ENCODE data around the gene WWOX. TPM values are rescaled to one million over a fixed set of nuclear protein-coding genes. Genes with fewer than 3 reads are reported as not detected.
A peak's percentile ranks its signal among the peaks of the same experiment; 100 is the strongest.

The WWOX gene
- total RNA-seq, 1 experiment from 2014 or later, result 28.3 TPM

DNA sequence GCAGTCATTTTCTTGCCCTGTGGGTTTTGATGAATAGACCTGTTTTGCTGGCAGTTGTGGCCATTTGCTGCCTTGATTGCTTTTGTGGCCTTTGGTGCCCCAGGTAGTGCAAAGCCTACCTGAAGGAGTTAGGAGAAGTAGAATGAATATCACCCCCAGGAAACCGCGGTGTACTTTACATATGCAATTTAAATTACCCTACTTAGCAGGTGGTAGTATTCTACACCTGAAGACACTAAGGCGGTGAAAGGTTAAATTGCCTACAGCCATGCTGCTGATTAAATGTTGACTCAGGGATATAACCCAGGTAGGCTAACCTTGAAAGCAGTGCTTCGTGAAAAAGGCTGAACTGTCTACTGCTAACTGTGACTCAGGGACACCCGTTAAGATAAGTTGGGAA, 27.2 kb upstream of the WWOX start:
- no peak for TF ChIP-seq EZH2phosphoT487 (IDR thresholded peaks at IDR 0.05; ENCODE audit: borderline replicate concordance, low read length)
- no peak for TF ChIP-seq EZH2 (IDR thresholded peaks at IDR 0.05; ENCODE audit: low read length, unreplicated experiment)
- TF ChIP-seq, protein P1, sequence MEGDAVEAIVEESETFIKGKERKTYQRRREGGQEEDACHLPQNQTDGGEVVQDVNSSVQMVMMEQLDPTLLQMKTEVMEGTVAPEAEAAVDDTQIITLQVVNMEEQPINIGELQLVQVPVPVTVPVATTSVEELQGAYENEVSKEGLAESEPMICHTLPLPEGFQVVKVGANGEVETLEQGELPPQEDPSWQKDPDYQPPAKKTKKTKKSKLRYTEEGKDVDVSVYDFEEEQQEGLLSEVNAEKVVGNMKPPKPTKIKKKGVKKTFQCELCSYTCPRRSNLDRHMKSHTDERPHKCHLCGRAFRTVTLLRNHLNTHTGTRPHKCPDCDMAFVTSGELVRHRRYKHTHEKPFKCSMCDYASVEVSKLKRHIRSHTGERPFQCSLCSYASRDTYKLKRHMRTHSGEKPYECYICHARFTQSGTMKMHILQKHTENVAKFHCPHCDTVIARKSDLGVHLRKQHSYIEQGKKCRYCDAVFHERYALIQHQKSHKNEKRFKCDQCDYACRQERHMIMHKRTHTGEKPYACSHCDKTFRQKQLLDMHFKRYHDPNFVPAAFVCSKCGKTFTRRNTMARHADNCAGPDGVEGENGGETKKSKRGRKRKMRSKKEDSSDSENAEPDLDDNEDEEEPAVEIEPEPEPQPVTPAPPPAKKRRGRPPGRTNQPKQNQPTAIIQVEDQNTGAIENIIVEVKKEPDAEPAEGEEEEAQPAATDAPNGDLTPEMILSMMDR (conservative IDR thresholded peaks at IDR 0.05; ENCODE audit: low read depth, low read length), result no peak
- BruUV-seq (replicated peaks), result no TSS peak
- Histone ChIP-seq H3F3A (ENCODE audit: low read length, unreplicated experiment) (no peaks in the 10 kb centered on the region), H3K27ac (ENCODE audit: low read length) (no peak overlapping the region), H3K36me3 (ENCODE audit: low read depth, low read length) (no peaks in the 10 kb centered on the region), H4K20me1 (ENCODE audit: low read length) (no peaks in the 10 kb centered on the region), H2AFZ (ENCODE audit: low read length) (no peak overlapping the region), H3K79me2 (ENCODE audit: low read length) (no peaks in the 10 kb centered on the region), H3K4me1 (ENCODE audit: insufficient read depth, low read length) (no peaks in the 10 kb centered on the region), H3K9ac (ENCODE audit: low read length) (no peak overlapping the region), H3K9me2 (replicated peaks; ENCODE audit: low read length) (no peaks in the 10 kb centered on the region), H3K9me3 (ENCODE audit: low read length) (no peaks in the 10 kb centered on the region), H3K4me3 (ENCODE audit: low read length) (no peak overlapping the region), H3K4me2 (ENCODE audit: low read length) (no peak overlapping the region), H3K27me3 (ENCODE audit: low read length) (peaks cover 6% of the 10 kb centered on the region; the same call in 1 of the 2 replicates)
- ChIA-PET CTCF (no interaction called here), POLR2A (ENCODE audit: unreplicated experiment) (no interaction called here)
- intact Hi-C loops (cut with micrococcal nuclease), result no loop called here
- ATAC-seq (no peak), DNase-seq (peak; percentile 6)

DNA sequence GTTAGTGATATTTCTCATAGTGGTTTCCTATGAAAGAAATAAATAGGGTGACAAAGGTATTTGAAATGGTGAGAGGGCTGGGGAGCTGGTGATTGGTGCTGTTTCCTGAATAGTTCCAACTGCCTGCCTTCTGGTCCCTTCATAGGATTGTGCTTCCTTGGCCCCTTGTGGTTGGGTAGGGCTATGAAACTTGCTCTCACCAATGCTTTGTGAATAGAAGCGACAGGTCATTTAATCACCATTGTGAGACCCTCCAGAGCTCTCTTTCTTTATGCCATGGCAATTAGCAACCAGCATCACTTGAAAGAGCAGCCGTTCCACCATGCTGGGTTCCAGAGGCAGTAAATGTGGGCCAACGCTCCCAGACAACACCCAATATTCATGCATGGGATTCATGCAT, 23.7 kb upstream of the WWOX start:
- Histone ChIP-seq H3K4me2 (ENCODE audit: low read length) (no peak overlapping the region), H3K9ac (ENCODE audit: low read length) (no peak overlapping the region), H4K20me1 (ENCODE audit: low read length) (no peaks in the 10 kb centered on the region), H3K36me3 (ENCODE audit: low read depth, low read length) (no peaks in the 10 kb centered on the region), H2AFZ (ENCODE audit: low read length) (no peak overlapping the region), H3K27ac (ENCODE audit: low read length) (no peak overlapping the region), H3K9me2 (replicated peaks; ENCODE audit: low read length) (no peaks in the 10 kb centered on the region), H3F3A (ENCODE audit: low read length, unreplicated experiment) (no peaks in the 10 kb centered on the region), H3K4me3 (ENCODE audit: low read length) (no peak overlapping the region), H3K79me2 (ENCODE audit: low read length) (no peaks in the 10 kb centered on the region), H3K27me3 (ENCODE audit: low read length) (peaks cover 19% of the 10 kb centered on the region), H3K9me3 (ENCODE audit: low read length) (no peaks in the 10 kb centered on the region), H3K4me1 (ENCODE audit: insufficient read depth, low read length) (no peaks in the 10 kb centered on the region)
- ChIA-PET CTCF (no interaction called here), POLR2A (ENCODE audit: unreplicated experiment) (no interaction called here)
- intact Hi-C loops (cut with micrococcal nuclease), result no loop called here
- BruUV-seq (replicated peaks), result no TSS peak
- no peak for ATAC-seq
- TF ChIP-seq, protein P1 (conservative IDR thresholded peaks at IDR 0.05; ENCODE audit: low read depth, low read length), result no peak
- no peak for TF ChIP-seq EZH2phosphoT487 (IDR thresholded peaks at IDR 0.05; ENCODE audit: borderline replicate concordance, low read length)
- TF ChIP-seq EZH2 (IDR thresholded peaks at IDR 0.05; ENCODE audit: low read length, unreplicated experiment), result no peak
- no peak for DNase-seq

DNA sequence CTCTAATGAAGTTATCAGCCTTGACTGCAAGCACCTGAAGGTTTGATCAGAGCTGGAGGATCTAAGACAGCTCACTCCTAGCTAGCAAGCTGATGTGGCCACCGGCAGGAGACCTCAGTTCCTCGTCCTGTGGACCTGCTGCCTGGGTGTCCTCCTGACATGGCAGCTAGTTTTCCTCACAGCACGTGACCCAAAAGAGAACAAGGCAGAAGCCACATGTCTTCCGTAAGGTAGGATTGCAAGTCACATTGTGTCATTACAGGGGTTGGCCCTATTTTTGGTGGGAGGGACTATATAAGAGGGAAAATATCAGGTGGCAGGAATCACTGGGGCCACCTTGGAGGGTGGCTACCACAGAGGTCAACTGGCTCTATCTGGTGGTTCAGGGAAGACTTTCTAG, 18.1 kb upstream of the WWOX start:
- Histone ChIP-seq H3K4me1 (ENCODE audit: insufficient read depth, low read length) (no peaks in the 10 kb centered on the region), H3K4me2 (ENCODE audit: low read length) (no peak overlapping the region), H3F3A (ENCODE audit: low read length, unreplicated experiment) (no peaks in the 10 kb centered on the region), H3K4me3 (ENCODE audit: low read length) (no peak overlapping the region), H3K9ac (ENCODE audit: low read length) (no peak overlapping the region), H3K9me3 (ENCODE audit: low read length) (no peaks in the 10 kb centered on the region), H3K9me2 (replicated peaks; ENCODE audit: low read length) (no peaks in the 10 kb centered on the region), H3K79me2 (ENCODE audit: low read length) (no peaks in the 10 kb centered on the region), H3K36me3 (ENCODE audit: low read depth, low read length) (no peaks in the 10 kb centered on the region), H2AFZ (ENCODE audit: low read length) (no peak overlapping the region), H3K27ac (ENCODE audit: low read length) (no peak overlapping the region), H3K27me3 (ENCODE audit: low read length) (peaks cover 26% of the 10 kb centered on the region), H4K20me1 (ENCODE audit: low read length) (no peaks in the 10 kb centered on the region)
- DNase-seq, result no peak
- ATAC-seq, result no peak
- intact Hi-C loops (cut with micrococcal nuclease), result no loop called here
- POLR2A ChIA-PET (ENCODE audit: unreplicated experiment), result no interaction called here
- no TSS peak for BruUV-seq (replicated peaks)
- CTCF ChIA-PET, result no interaction called here
- no peak for TF ChIP-seq EZH2 (IDR thresholded peaks at IDR 0.05; ENCODE audit: low read length, unreplicated experiment)
- TF ChIP-seq, protein P1 (conservative IDR thresholded peaks at IDR 0.05; ENCODE audit: low read depth, low read length), result no peak
- TF ChIP-seq EZH2phosphoT487 (IDR thresholded peaks at IDR 0.05; ENCODE audit: borderline replicate concordance, low read length), result no peak
